OCI-M1 (cell line): ENCODE measurements around the gene PPEF1.
"Not testable (repeated sequence)": the region's sequence is repeated elsewhere in the genome, so short reads cannot be mapped to it uniquely, and the experiment has no call there.

Experiments
- DNase-seq: peaks from one replicate; lab custom pipeline; 2025; lab: John Stamatoyannopoulos, UW

The PPEF1 gene

DNA sequence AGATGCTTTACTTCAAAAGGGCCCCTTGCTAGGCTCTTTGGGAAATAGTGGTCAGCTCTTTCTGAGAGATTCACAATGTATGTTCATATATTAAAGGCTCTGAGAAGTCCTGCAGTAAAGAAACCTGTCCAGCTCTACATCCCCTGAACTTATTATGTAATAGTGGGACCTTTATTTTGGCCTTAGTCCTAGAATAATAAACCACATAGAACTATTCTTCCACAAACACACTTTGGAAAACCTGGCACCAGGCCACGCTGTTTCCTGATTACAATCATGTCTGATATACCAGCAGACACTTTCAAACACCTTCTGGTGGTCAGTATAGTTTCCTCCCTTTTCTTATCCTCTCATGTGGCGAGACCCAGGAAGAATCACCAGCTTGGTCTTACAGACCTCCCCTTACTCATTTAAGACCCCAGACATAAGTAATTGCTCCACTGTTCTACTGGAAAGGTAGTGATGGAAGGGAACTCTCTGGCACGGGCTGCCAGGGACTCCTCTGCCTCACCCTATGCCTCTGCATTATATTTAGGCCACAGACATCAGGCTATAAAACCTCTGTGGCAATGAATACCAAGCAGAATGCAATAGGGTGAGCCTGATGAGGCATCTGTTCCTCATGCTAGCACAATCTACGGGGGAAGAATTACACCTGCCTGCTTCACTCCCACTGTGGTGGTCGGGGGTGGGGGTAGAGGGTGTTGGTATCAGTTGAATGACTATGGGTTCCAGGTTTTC is 5.7 kb upstream of the PPEF1 start:
- DNase-seq: no peak

DNA sequence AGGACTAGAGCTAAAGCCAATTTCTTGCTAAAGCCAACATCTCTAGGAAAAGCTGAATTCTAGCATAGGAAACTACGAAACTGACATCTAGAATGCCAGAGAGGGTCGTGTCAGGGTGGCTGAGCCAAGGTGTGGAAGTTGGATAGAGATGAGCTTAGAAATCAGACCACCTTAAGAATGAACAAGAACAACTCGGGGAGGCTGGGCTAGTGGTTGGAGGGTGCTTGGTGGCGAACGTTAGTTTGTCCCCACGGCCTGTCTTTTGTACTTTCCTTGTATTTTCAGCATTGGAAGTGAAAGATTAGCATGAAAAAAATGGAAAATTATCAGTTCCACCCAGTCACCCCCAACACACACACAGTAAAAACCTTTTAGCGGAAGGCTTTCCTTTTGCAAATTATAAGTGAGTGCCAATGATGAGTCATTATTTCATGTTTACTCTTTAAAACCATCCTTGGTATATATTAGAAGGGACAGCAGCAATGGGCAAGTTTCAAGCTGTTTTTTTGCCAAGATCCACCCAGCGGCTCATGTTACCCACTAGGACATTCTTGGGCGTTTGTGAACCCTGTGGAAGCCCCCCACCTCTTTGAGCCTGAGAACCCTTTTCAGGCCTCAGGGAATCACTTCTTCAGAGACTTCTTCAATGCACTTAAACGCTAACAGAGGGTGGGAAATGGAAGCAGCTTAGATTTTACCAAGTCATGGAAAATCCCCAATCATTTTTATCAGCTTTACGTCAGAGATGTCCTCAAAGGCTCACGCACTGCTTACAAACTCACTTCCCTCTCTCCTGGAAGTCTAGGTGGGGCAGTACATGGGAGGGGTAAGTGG is 4.9 kb upstream of the PPEF1 start:
- DNase-seq: peak; percentile 5

DNA sequence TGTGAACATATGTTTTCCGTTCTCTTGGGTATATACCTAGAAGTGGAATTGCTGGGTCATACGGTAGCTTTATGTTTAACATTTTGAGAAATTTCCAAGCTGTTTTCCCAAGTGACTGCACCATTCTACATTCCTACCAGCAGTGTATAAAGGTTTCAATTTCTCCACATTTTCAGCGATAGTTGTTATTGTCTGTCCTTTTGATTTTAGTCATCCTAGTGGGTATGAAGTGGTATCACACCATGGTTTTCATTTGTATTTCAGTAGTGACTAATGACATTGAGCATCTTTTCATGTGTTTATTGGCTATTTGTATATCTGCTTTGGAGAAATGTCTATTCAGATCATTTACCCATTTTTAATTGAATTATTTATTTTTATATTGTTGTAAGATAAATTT is 2.4 kb downstream of the PPEF1 start:
- DNase-seq: no peak

DNA sequence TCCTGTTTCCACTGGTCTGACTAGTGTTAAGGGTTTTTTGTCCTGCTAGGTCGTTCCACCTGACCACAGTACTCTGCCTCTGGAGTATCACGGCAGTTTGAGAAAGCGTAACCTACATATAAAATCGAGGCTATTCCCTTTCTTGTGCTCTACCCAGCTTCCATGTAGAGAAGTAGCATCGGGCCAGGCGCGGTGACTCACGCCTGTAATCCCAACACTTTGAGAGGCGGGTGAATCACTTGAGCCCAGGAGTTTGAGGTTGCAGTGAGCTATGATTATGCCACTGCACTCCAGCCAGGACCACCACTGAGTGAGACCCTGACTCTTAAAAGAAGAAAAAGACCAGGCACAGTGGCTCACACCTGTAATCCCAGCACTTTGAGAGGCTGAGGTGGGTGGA is 7.5 kb downstream of the PPEF1 start:
- DNase-seq: no peak

DNA sequence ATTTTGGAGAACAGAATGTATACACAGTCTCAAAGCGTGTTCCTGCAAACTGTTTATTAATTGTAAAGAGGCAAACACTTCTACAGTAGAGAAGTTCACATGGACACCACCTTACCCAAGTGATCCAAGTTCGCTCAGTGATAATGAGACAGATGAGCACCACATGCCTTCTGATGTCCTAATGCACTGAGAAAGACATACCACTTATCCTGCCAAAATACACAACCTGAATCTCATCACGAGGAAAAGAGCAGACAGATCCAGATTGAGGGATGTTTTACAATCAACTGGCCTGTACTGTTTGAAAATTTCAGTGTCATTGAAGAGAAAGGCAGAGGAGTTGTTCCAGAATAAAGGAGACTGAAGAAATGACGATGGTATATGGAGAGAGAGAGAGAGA is 12.4 kb downstream of the PPEF1 start:
- no peak for DNase-seq

DNA sequence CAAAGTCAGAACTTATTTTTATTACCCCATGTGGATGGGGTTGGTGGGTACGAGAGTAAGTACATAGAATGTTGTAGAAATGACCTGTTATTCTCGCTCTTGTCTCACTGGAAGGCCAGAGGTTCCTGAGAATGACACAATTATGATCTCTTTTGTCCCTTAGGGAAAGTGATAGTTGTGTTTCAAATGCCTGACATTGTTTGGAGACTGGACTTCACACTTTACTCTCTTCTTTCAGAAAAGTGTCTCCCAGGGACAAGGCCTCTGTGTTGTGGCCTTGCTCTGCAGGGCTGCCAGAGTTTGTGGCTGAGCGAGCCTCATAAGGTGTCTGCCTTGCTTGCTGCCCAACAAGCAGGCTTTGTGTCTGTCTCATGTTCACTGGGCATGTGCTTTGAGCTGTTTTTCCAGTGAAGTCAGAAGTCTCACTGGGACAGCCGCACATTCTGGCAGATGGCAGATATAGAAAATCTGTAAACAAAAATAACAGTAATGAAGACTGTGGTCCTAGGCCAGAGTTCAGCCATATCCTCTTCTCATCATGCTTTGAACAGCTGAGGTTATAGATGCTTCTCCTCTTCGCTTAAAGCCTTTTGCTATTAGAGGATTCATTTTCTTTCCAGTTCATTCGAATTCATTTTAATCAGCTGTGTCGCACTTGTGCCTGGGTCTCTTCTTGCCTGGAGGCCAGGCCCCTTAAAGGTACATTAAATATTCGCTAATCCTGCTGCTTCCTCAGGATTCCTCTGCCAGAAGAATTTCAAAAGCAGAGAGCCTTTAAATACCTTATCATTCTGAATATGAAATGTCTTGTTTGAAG is 14.4 kb downstream of the PPEF1 start:
- no peak for DNase-seq

DNA sequence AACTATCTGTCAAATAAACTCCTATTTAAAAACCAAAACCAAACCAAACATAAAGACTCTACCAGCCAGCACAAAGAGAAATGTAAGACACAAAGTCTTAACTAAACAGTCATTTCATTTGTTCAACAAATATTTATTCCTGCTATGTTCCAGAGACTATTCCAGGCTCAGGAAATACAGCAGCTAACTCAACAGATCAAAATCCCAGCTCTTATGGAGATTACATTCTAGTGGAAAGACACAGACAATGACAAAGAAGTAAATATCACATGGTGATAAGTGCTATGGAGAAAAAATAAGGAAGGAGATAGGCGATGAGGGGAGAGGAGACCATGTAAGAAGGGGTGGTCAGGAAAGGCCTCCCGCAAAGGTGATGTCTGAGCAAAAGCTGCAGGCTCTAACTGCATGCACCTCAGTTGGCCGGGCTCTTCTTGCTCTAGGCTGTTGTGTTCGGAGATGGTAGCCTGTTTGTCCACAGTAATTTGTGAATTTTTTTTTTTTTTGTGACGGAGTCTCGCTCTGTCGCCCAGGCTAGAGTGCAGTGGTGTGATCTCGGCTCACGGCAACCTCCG is 15.1 kb downstream of the PPEF1 start:
- DNase-seq: no peak

DNA sequence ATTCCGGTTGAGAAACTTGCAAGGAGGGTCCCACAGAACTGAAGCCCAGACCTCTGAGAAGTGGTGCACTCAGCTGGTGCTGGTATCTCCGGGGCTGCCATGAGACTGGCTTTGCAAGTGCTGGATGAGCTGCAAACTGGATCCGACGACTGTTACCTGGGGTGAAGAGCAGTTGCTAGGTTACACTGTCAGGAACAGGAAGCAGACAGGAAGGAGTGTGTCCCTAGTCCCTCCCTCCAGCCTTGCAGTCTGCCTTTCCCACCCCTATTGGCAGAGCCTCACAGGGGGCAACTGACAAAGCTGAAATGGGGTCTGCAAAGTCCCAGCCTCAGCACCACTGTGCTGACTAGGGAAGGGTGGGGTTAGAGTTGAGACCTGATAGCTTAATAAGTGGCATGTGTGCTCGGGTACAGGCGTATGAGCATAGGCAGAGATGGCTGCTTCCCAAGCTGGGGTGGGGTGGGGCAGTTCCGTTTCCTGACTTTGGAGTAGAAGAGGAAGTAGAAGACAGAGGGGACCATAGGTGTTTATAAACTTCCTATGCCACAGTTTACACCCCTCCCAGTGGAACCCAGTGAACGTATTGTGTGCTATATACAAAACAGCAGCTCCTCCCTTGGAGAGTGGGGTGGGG is 18.0 kb downstream of the PPEF1 start:
- no peak for DNase-seq

DNA sequence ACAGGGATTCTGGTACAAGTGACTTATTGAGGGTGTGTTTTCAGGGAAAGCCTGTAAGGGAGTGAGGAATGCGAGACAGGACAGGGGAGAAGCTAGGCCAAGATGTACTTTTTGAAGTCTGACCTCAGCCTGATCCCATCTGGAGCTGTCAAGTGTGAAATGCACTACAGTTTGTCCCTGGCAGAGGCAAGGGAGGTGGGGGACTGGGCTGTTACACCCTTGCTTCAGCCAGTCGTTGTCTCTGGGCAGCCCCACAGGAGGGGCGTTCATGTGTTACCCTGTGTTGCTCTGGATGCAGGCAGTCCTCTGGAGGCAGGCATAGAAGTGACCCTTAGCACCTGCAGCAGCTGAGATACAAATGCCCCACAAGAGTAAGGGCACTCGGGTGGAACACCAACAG is 25.8 kb downstream of the PPEF1 start:
- DNase-seq: no peak

DNA sequence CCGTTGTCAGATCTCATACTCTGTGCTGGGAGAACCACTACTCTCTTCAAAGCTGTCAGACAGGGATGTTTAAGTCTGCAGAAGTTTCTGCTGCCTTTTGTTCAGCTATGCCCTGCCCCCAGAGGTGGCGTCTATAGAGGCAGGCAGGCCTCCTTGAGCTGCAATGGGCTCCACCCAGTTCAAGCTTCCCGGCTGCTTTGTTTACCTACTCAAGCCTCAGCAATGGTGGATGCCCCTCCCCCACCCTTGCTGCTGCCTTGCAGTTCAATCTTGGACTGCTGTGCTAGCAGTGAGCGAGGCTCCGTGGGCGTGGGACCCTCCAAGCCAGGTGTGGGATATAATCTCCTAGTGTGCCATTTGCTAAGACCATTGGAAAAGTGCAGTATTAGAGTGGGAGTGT is 32.2 kb downstream of the PPEF1 start:
- not testable (repeated sequence) for DNase-seq

DNA sequence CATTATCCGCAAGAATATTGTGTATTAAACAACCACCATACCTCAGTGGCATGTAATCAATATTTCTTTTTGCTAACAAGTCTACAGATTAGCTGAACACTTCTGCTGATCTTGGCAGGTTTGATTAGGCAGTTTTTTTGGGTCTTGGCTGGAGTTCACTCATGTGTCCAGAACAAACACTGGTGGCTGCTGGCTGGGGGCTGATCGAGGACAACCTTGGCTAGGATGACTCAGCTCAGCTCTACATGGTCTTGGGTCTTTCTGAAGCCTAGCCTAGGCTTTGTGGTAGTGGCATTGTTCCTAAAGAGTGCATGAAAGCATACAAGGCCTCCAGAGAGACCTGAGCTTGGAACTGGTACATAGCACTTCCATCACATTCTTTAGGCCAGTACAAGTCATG is 41.1 kb downstream of the PPEF1 start:
- DNase-seq: no peak

DNA sequence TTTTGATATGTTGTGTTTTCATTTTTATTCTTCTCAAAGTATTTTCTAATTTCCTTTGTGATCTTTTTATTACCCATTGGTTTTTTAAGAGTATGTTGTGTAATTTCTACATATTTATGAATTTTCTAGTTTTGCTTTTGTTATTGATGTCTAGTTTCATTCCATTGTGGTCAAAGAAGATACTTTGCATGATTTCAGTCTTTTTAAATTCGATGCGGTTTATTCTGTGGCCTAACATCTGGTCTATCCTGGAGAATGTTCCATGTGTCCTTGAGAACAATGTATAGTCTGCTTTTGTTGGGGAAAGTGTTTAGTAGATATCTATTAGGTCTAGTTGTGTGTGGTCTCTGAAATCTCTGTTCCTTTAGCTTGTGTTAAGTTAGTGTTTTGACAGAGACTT is 46.2 kb downstream of the PPEF1 start:
- DNase-seq: no peak

DNA sequence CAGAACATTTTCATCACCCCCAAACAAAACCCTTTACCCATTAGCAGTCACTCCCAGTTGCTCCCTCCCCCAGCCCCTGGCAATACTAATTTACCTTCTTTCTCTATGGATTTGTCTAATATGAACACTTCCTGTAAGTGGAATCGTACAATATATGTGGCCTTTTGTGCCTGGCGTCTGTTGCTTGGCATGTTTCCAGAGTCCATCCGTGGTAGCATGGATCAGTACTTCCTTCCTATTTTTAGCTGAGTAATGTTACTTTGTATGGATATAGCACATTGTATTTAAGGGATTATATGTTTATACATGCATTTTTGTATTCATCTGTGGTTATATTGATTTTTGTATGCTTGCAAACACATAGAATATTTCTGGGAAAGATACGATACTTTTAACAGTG is 48.2 kb downstream of the PPEF1 start:
- no peak for DNase-seq

DNA sequence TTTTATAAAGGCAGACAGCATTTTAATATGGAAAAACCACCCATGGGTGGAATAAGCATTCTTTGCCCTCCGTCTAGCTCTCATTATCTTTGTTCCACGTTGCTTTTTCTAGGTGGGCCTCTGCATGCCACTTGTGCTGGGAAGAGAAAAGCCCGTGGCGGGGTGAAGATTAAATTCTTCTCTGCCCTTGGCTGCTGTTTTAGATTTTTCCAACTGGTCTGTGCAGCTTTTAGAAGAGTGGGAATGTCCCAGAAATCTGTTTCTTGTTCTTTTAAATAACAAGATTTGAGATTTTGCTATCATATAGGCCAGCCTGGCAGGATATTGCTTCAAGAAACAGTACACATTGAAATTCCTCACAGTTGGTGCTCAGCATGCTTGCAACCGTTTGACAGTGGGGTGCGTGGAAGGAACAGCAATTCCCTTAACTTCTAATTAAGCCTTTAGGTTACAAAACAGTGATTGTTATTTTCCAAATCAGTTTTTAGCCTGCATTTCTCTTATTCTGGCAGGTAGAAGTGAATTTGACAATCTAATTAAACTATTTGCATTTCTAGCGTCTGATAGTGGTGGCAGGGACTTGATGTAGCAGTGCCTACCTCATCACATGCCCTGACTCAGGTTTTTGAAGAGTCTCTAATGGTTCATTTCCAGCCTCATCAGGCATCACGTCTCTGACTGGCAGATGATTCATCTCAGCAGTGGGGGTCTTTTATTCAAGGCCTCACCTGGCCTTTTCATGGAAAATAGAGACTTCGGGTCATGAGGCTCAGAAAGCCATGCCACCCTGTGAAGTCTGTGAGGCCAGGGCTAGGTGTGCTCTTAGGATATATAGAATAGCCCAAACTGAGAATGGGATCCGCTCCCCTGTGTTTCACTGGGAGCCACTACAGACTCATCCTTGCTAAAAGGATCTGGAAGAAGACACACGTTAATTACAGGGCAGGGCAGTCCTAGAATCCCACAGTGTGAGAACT is 50.8 kb downstream of the PPEF1 start:
- DNase-seq: no peak

DNA sequence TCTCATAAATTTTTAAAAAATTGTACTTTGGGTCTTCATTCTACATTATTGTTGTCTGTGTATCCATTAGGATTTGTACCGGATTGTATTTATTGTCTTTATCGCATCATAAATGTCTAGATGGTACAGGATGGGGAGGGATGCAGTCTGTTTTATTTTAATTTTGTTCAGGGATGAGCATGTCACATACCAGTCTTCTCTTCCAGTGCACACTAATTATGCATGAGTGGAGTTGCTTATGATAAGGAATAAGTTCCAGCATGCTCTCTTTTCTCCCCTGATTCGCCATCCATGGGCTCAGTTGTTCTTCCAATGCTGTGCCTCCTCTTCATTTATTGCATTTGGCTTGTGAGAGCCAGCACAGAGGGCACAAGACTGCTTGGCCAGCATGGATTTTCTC is 54.3 kb downstream of the PPEF1 start:
- DNase-seq: no peak

DNA sequence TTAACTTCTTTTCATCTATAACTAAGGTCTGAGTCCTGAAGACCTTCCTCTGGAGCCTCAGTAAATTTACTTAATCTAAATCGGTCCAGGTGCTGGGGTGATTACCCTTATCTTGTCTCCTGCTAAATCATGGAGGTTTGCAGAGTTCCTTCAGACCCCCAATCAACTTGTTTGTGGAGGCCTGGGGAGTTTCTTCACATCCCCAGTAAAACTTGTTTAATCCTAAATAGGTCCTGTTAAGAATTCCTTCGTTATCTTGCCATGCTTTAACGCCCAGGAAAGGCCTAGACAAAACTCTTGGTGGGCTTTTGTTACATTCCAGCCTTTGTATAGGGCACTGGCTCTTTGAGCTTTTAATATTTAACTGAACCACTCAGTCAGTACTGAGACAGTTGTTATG is 55.7 kb downstream of the PPEF1 start:
- DNase-seq: not testable (repeated sequence)

DNA sequence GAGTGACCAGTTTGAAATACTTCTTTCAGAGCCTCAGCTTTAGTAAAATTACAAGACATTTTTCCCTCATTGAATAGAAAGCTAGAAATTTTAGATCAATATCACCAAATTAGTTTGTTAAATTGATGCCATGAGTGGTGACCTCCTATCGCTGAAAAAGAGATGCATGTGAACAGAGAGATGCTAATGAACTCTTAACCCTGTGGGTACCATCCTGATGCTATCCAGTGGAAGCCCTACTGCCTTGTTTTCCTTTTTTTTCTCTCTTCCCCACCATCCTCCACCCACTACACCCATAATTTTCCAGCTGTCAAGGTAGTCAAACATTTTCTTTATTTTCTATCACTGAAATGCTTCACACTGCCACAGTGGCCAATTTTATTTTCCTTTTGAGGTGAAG is 61.9 kb downstream of the PPEF1 start:
- DNase-seq: no peak

DNA sequence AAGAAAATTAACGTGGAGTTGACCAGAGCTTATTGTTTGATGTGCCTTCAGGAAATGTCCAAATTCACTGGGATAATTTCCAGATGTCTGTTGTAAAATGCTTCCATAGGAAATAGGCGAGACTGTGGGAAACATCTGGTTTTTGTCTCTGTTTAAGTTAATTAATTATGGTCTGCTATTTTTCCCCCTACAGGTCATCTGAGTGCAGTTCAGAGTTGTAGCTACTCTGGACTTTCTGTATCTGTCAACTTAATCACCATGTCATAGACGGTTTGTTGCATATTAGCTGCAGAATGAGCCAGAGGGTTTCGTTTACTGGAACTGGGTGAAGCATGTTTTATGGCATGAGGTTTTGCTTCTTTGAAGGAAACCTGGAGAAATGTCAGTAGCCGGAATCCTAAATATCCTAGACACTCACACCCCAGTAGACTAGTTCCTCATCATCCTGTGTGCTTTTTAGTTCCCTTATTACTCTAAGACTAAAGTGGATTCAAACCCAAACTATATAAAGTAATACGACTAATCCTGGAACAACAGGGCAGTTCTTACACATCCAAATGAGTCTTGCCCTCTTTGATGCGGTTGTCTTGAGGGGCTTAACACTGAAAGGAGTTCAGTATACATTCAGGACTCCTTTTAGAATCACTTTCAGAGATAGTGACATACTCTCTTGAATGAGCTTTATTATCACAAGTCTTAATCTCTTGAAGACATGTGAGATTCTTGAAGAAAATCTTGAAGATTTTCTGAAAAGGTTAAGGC is 62.5 kb downstream of the PPEF1 start:
- DNase-seq: peak; percentile 1

DNA sequence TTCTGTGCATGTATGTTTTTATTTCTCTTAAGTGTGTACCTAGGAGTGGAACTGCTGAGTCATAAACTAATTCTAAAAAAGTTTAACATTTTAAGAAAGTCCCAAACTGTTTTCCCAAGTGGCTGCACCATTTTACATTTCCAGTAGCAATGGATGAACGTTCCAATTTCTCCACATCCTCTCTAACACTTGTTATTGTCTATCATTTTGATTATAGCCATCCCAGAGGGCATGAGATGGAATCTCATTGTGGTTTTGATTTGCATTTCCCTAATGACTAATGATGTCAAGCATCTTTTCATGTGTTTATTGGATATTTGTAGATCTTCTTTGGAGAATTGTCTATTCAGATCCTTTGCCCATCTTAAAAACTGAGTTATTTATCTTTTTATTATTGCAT is 82.5 kb downstream of the PPEF1 start:
- no peak for DNase-seq

DNA sequence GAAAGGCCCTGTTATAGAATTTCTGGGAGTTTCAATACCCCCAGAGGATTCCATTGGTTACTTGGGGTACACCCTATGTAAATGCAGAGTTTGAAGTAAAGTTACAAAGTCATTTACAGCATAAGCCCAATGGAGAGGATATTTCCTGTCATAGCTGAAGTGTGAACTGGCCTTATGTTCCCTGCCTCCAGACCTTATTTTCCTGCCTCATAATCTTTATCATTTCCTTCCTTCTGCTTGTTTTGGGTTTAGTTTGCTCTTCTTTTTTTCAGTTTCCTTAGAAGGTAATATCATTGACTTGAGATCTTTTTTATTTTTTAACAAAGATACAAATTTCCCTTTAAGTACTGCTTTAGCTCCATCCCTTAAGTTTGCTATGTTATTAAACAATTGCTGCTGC is 85.4 kb downstream of the PPEF1 start:
- peak; percentile 18 for DNase-seq
